ENCODE results near the gene ESRP2.

GRCh38 chr16:68206245-68206644, 29.7 kb downstream of the ESRP2 start:
- no peak for TF ChIP-seq CTCF (IDR thresholded peaks at IDR 0.05; ENCODE audit: low read depth, low read length, poor library complexity, severe bottlenecking)
- no peak for TF ChIP-seq EZH2phosphoT487 (IDR thresholded peaks at IDR 0.05; ENCODE audit: borderline replicate concordance, low read length)
